ENCODE measurements around the gene PLXNA4.

PLXNA4 gene

GRCh38 chr7:132354527-132354926 is 221.7 kb downstream of the PLXNA4 start:
- DNase-seq (ENCODE audit: low read depth, low spot score) = no peak

GRCh38 chr7:132353936-132354335 is 222.3 kb downstream of the PLXNA4 start:
- DNase-seq (ENCODE audit: low read depth, low spot score) = no peak

DNA sequence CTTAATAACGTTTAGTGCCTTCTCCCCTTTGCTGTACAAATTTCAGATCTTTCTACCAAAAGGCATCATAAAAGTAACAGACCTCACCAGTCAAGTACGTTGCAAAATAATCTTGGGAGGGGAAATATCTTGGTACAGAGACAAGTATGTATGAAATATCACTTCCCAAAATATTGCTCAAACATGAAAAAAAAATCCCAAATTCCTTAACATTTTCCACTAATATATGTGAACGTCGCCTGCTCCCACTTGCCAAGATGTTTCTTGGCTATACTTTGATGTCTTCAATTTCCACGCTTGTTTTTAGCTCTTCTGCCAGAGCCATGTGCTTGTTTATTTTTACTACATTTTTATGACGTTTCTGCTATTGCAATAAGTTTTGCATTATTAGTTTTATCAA is 223.5 kb downstream of the PLXNA4 start:
- DNase-seq (ENCODE audit: low read depth, low spot score) = no peak

DNA sequence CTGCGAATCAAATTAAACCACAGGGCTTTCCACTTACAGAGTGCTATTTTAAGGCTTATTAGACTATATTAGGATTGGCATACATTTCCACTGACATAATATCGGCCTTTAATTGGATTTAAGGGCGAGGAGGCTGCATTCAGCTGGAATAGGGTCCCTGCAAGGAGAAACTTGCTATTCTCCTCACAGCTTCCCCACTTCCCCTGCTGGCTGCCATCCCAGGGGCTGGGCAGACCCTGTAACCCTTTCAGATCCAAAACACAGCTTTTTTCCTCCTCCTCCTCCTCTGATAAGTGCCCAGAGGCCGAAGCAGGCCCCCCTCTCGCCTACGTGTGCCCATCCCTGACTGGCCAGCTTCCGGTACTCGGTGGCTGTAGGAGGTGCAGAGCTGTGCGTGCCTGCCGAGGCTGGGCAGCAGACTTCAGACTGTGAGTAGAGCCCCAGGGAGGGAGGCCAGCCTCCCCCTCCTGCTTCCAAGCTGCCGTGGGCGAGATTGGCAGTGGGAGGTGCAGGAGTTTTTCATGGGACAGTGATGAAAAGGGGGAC is 224.2 kb downstream of the PLXNA4 start:
- no peak for DNase-seq (ENCODE audit: low read depth, low spot score)

DNA sequence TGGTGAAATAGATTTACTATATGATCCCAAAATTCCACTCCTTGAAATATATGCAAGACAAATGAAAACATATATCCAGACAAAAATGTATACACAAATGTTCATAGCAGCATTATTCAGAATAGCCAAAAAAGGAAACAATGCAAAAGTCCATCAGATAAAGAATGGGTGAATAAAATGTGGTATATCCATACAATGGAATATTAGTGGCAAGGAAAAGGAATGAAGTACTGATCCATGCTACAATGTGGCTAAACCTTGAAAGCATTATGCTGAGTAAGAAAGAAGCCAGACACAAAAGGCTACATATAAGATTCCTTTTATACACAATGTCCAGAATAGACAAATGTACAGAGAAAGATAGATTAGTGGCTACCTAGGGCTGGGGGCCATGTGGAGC is 225.5 kb downstream of the PLXNA4 start:
- DNase-seq (ENCODE audit: low read depth, low spot score) = no peak

GRCh38 chr7:132349075-132349474 is 227.2 kb downstream of the PLXNA4 start:
- DNase-seq (ENCODE audit: low read depth, low spot score) = no peak

- no peak for DNase-seq (ENCODE audit: low read depth, low spot score)
Measured at GRCh38 chr7:132348341-132348740, 227.9 kb downstream of the PLXNA4 start.

- DNase-seq (ENCODE audit: low read depth, low spot score) = no peak
Measured at GRCh38 chr7:132347858-132348257, 228.4 kb downstream of the PLXNA4 start.

DNA sequence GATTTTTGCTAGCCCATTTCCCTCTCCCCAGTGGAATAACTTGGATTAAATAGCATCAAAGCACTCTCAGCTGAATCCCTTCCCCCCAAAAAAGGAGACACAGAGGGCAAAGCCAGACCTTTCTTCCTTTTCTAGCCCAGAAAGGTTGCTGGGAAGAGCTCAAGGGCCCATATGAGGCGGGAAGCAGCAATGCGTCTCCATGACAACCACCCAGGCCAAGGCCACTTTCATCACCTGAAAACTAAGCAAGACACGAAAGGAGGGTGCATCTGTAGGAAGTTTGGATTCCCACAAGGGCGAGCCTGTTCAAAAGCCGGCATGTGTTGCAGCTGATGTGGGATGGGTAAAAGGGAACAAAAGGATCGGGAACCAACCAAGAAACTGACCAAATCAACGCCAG is 229.1 kb downstream of the PLXNA4 start:
- no peak for DNase-seq (ENCODE audit: low read depth, low spot score)

DNA sequence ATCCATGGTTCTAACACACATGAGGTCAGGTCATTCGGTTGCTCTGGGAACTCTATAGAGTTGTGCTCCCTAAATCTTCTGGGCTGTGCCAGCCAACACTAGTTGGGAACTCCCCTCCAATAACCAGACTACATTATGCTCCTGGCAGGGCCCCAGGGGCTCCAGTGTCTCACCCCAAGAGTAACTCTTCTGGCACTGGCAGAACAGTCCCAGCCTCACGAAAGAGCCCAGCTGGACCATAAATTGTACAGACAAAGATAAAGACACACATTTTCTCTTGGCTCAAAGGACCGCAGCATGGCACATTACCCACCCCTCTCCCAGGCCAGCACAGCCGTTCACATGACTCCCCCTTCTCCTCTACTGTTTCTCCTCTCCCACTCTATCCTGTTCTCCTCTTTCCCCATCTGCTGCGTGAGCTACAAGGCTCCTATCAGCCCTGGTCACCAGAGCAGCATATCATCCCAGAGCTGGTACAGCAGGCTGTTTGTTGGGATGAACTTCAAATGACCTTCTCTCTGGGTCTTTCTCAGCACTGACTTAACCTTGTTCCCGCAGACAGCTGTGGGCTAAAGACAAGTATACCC is 230.6 kb downstream of the PLXNA4 start:
- DNase-seq (ENCODE audit: low read depth, low spot score) = no peak

DNA sequence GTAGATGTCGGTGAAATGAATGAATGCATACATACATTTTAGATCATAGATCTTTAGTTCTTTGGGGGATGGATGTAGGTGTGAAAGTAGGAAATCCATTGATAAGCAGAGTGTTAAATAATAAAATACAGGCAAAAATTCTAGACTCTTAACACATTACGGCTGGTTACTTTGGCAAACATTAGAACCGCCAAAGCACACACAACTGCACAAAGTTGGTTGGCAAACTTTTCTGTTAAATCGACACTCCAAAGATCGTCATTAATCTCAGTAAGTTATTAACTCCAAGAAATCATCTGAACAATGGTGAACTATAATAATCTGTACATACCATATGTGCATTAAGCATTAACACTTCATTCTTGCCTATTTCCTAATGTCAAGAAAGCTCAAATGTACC is 231.2 kb downstream of the PLXNA4 start:
- DNase-seq (ENCODE audit: low read depth, low spot score) = no peak

DNA sequence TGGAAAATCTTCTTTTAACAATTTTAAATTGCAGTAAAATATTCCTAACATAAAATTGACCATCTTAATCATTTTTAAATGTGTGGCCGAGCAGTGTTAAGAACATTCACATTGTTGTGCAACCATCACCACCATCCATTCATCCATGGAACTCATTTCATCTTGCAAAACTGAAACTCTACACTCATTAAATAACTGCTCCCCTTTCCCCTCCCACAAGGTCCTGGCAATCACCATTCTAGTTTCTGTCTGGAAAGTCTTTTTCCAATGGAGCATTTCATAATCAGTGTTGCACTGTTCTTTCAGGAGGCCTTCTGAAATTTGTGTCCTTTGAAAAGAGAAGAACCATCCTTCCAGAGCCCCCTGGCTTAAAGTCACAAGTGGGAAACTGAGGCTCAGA is 233.1 kb downstream of the PLXNA4 start:
- DNase-seq (ENCODE audit: low read depth, low spot score) = no peak

- DNase-seq (ENCODE audit: low read depth, low spot score) = no peak
Measured at GRCh38 chr7:132337450-132338080, 238.7 kb downstream of the PLXNA4 start.

DNA sequence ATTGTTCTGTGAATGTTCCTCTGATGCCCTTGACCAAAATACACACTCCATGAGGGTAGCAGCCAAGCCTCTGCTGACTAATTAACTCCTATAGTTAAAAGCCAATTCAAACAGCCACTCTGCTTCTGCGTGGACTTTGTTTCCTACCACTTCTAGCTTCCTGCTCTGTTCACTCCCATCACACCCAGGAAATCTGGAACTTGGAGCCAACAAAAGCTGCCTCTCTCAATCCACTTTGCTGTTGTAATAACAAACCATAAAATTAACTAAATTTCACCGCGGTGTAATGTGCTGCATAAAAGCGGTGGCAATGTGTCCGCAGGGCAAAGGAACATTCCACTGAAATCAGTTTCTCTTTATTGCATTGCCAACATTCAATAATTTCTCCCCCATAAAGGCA is 239.5 kb downstream of the PLXNA4 start:
- no peak for DNase-seq (ENCODE audit: low read depth, low spot score)

DNA sequence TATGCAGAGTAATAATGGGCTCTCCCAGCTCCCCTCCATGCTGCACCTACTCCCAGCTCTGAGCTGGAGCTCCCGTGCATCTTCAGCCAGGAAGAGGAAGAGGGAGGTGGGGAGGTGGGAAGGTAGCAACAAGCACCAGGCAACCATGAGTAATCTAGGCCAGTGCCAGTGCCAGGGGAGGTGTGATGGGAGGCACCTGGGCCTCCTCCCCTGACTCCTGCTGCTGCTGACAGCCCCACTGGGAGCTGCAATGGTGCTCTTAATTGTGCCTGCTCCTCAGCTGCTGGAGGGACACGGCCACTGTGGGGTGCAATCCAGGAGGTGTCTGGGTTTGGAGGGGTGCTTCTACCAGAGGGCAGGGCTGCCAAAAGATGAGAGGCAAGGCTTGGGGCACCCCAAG is 243.0 kb downstream of the PLXNA4 start:
- no peak for DNase-seq (ENCODE audit: low read depth, low spot score)

- no peak for DNase-seq (ENCODE audit: low read depth, low spot score)
Measured at GRCh38 chr7:132328760-132329159, 247.5 kb downstream of the PLXNA4 start.

DNA sequence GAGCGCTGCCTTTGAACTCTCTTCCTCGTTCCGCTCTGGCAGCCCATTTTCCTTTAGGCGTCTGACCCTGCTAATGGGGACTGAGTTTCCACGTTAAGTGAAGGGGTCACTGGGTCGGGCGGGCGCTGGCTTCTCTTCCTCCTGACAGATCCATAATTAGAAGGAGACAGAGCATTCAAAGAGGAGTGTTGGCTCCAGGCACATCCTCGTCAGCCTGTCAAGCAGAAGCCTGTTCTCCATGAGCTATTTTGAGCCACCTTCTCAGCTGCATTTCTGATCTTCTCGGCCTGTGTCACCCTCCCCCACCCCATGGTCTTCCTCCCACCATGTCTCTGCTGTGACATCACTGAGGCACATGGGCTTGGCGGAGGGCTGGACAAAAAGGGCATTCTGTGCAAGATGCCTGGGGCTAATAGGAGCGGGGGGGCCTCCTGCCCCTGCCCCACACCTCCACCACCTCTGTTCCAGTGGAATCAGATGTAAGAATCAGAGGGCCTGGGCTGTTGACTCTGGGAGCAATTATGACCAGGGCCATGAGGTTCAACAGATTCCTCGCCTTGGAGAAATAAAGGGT is 248.1 kb downstream of the PLXNA4 start:
- DNase-seq (ENCODE audit: low read depth, low spot score) = no peak

GRCh38 chr7:132326878-132327589 is 249.2 kb downstream of the PLXNA4 start:
- DNase-seq (ENCODE audit: low read depth, low spot score) = no peak

DNA sequence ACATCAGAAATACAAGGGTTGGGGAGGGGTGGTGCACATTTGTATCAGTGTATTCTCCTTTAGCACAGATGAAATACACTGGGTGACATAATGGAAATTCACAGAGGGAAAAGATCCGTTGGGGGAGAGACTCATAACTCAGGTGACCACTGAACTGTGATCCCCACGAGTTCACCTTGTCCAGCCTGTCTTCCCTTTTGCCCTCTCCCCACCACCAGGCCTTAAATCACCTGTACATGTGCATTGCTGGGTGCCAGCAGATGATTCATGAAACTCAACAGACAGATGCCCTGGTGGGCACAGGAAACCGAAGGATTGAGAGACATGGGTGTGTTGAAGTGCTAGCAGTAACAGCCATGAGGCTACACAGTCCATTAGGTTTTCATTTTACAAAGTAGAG is 253.3 kb downstream of the PLXNA4 start:
- no peak for DNase-seq (ENCODE audit: low read depth, low spot score)

GRCh38 chr7:132321387-132321786 is 254.9 kb downstream of the PLXNA4 start:
- no peak for DNase-seq (ENCODE audit: low read depth, low spot score)

DNA sequence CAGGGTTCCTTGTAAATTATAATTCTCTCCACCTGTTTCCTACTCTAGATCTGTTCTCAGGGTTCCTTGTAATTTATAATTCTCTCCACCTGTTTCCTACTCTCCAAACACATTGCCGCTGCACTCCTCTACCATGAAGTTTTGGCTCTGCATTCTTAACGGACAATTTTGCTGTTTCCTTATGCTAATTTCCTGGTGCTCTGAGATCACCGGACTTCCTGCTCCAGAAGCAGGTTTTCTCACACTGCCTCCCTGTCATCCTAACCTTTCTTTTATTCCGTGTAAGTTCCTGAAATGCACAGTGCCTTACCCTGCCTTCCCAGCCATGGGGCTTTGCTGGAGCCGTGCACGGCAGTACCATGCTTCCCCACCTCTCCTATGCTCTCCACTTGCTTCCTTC is 256.8 kb downstream of the PLXNA4 start:
- DNase-seq (ENCODE audit: low read depth, low spot score) = no peak
